ENCODE measurements around the gene PKNOX1. TPM values are rescaled to one million over a fixed set of nuclear protein-coding genes. Genes with fewer than 3 reads are reported as not detected.
"Not testable (repeated sequence)": the region's sequence is repeated elsewhere in the genome, so short reads cannot be mapped to it uniquely, and the experiment has no call there.

Gene PKNOX1
- total RNA-seq, 1 donor from 2014 or later: 17.5 TPM

- no peak for DNase-seq (ENCODE audit: low read depth)
- TF ChIP-seq CTCF (conservative IDR thresholded peaks at IDR 0.05; ENCODE audit: low read depth, low read length): no peak
- H3K4me3 ChIP-seq (ENCODE audit: low read depth, low read length): no peak overlapping the region
These were observed 60.5 kb downstream of the PKNOX1 start for GRCh38 chr21:43034826-43035225.

- H3K4me3 ChIP-seq (ENCODE audit: low read depth, low read length); DNase-seq (ENCODE audit: low read depth): not testable (repeated sequence)
These were observed 62.5 kb downstream of the PKNOX1 start for GRCh38 chr21:43036889-43037288.

GRCh38 chr21:43037918-43038658 is 63.7 kb downstream of the PKNOX1 start:
- H3K4me3 ChIP-seq (ENCODE audit: low read depth, low read length); DNase-seq (ENCODE audit: low read depth): not testable (repeated sequence)

DNA sequence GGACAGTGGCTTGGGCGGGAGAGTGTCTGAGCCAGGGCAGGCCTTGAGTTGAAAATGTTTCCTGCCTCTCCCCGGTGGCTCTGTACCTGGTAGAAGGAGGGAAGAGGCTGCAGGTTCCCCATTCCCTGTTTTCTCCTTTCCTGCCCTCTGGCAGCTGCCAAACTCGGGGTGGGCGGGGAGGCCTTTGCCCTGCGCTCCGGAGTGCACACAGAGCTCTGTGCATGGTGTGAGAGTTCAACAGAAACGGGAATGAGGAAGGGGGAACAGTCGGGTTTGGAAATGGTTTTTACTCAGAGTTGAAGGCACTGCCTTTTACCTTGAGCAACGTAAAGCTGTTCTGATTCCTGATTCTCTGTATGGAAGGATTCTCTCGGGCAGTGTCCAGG is 64.3 kb downstream of the PKNOX1 start:
- not testable (repeated sequence) for DNase-seq (ENCODE audit: low read depth); H3K4me3 ChIP-seq (ENCODE audit: low read depth, low read length)

GRCh38 chr21:43042169-43042568 is 67.8 kb downstream of the PKNOX1 start:
- H3K4me3 ChIP-seq (ENCODE audit: low read depth, low read length); DNase-seq (ENCODE audit: low read depth): not testable (repeated sequence)

GRCh38 chr21:43043291-43043690 is 68.9 kb downstream of the PKNOX1 start:
- not testable (repeated sequence) for DNase-seq (ENCODE audit: low read depth)

DNA sequence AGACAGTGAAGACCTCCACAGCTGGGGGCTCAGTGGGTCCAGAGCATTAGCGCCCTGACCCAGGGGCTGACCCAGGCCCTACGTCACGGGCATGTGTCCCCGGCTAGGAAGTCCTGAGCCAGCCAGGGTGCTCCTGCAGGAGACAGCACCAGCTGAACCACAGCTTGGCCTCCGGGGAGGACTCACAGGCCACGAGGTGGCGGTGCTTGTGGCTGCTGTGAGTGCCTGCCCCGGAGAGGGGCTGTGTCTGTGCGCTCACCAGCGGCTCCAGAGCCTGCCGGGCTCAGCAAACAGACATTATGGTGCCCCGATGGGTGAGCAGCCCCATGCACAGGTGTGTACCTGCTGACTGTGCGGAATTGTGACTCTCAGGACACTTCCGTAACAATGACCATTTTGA is 70.2 kb downstream of the PKNOX1 start:
- H3K4me3 ChIP-seq (ENCODE audit: low read depth, low read length); DNase-seq (ENCODE audit: low read depth): not testable (repeated sequence)

More at GRCh38 chr21:43043291-43043690, 68.9 kb downstream of the PKNOX1 start:
- H3K4me3 ChIP-seq (ENCODE audit: low read depth, low read length): not testable (repeated sequence)

DNA sequence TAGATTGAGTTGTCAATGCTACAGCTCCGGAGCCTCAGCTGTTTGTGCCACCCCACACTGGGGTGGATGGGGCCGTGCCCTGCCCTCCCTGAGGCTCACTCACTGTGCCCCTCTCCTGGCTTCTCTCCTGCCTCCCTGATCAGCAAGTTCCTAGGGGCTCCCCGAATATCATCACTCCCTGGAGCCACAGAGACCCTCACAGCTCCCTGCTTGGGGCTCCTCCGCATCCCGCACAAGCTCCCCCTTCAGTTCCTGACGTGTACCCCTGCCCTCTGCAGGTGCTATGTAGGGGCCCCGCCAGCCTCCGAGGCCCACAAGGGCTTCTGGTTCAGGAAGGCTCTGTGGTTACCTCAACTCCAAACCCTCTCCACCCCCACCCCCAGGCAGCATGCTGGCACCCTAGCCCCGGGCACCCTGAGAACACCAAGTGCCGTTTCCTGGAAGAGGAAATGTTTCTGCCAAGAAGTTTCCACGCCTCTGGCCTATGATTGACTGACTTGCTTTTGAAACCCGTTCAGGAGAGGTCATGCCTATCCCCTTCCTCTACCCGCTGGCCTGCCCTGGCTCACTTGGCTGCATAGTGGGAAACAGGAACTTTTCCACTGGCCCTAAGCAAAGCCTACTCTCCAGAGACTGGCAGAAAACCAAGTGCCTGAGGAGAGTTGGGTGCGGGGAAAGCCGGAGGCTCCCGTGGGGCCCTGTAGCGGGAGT is 71.0 kb downstream of the PKNOX1 start:
- H3K4me3 ChIP-seq (ENCODE audit: low read depth, low read length); DNase-seq (ENCODE audit: low read depth): not testable (repeated sequence)

- not testable (repeated sequence) for DNase-seq (ENCODE audit: low read depth); H3K4me3 ChIP-seq (ENCODE audit: low read depth, low read length)
These were observed 71.8 kb downstream of the PKNOX1 start for GRCh38 chr21:43045876-43046821.

DNA sequence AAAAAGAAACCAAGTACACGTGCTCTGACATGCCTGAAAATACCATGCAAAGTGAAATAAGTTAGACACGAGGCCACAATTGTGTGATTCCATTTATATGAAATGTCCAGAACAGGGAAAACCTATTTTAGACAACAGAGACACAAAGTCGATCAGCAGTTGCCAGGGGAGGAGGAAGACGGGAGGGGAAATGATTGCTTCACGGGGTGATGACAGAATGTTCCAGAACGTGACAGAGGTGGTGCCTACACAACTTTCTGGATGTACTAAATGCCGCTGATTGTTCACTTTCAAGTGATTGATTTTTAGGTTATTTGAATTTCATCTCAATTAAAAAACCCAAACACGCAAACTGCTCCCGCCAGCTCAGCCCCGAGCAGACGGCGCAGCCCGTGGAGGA is 78.8 kb downstream of the PKNOX1 start:
- not testable (repeated sequence) for H3K4me3 ChIP-seq (ENCODE audit: low read depth, low read length); DNase-seq (ENCODE audit: low read depth)

DNA sequence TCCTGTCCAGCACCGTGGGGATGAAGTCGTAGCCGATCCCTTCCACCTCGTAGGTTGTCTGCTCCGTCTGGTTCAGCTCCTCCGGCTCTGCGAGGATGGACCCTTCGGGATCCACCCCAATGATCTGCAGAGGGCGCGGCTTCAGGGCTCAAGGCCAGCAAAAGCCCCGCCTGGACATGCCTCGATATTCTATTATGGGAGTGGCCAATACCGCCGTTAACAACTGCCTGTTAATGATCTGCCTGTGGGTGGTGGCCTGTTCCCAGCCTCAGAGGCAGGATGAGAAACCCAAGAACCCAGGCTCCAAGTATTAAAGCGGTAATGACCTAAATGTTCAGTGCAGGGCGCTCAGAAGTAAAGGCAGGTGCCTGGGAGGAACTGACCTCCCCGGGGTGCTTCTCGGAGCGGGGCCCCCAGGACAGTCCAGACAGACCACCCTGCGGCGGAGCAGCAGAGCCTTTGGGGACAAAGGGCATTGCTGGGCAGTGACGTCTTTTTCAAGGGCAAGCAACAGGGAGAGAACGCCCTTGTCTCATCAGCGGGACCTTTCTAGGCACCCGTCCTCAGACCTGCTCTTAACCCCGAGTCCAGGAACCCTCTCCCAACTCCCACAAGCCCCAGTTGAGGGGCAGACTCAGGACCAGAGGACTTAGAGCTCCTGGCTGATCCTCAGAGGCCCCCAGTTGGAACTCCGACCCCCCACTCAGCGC is 88.7 kb downstream of the PKNOX1 start:
- DNase-seq (ENCODE audit: low read depth); H3K4me3 ChIP-seq (ENCODE audit: low read depth, low read length): not testable (repeated sequence)

- H3K4me3 ChIP-seq (ENCODE audit: low read depth, low read length); DNase-seq (ENCODE audit: low read depth): not testable (repeated sequence)
These were observed 90.0 kb downstream of the PKNOX1 start for GRCh38 chr21:43064265-43064917.

DNA sequence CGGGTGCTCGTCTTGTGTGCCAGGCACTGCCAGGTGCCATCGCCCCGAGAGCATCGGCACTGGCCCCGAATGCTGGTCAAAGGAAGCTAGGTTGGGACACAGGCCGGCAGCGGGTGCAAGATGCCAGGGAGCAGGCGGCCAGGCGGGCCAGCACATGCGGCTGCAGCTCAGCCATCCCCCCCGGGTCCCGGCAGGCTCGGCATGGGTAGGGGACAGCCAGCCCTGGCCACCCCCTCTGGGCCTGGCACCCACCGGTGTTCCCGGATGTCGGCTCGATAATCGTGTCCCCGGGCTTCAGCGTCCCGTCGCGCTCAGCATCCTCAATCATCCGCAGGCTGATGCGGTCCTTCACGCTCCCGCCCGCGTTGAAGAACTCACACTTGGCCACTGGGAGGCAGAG is 91.6 kb downstream of the PKNOX1 start:
- DNase-seq (ENCODE audit: low read depth); H3K4me3 ChIP-seq (ENCODE audit: low read depth, low read length): not testable (repeated sequence)

- not testable (repeated sequence) for DNase-seq (ENCODE audit: low read depth); H3K4me3 ChIP-seq (ENCODE audit: low read depth, low read length)
These were observed 92.3 kb downstream of the PKNOX1 start for GRCh38 chr21:43066690-43067089.

GRCh38 chr21:43068065-43068464 is 93.7 kb downstream of the PKNOX1 start:
- not testable (repeated sequence) for DNase-seq (ENCODE audit: low read depth); H3K4me3 ChIP-seq (ENCODE audit: low read depth, low read length)

GRCh38 chr21:43069682-43070081 is 95.3 kb downstream of the PKNOX1 start:
- not testable (repeated sequence) for H3K4me3 ChIP-seq (ENCODE audit: low read depth, low read length); DNase-seq (ENCODE audit: low read depth)

GRCh38 chr21:43072742-43073141 is 98.4 kb downstream of the PKNOX1 start:
- H3K4me3 ChIP-seq (ENCODE audit: low read depth, low read length): not testable (repeated sequence)

More at GRCh38 chr21:43072742-43073141, 98.4 kb downstream of the PKNOX1 start:
- not testable (repeated sequence) for DNase-seq (ENCODE audit: low read depth)
